Left lung (tissue), 10 donors: Measurements from ENCODE around the gene SLIT3. TPM values are rescaled to one million over a fixed set of nuclear protein-coding genes. Genes with fewer than 3 reads are reported as not detected.

Source experiments
- ATAC-seq: fragments of 200-7000 bp; cut with Tn5 transposase; one replicate; pipeline ENCODE4 v1.9.1; 2020; ENCODE audit warnings: moderate library complexity
- DNase-seq, 4 donors: peaks; one replicate each; pipeline ENCODE4 v3.0.0-alpha.2; 2013 to 2020
- H3K27ac ChIP-seq, 2 donors: fragments of 200-600 bp; sonication (generic) in 1 of 2; one replicate each; pipeline versions ENCODE4 v1.5.0 to v1.8.0; 2020 to 2021
- H3K27me3 ChIP-seq, 2 donors: fragments of 200-600 bp; sonication (generic) in 1 of 2; one replicate each; pipeline versions ENCODE4 v1.5.0 to v1.8.0; 2020 to 2021
- H3K36me3 ChIP-seq, 2 donors: fragments of 200-600 bp; sonication (generic) in 1 of 2; one replicate each; pipeline versions ENCODE4 v1.5.0 to v1.8.0; 2020 to 2021
- H3K4me1 ChIP-seq, 2 donors: fragments of 200-600 bp; one replicate each; pipeline ENCODE4 v1.8.0; 2021
- H3K4me3 ChIP-seq, 2 donors: fragments of 200-600 bp; sonication (generic) in 1 of 2; one replicate each; pipeline versions ENCODE4 v1.5.0 to v1.8.0; 2020 to 2021; ENCODE audit warnings: mild to moderate bottlenecking in 1 of 2
- H3K9me3 ChIP-seq, 2 donors: fragments of 200-600 bp; sonication (generic) in 1 of 2; one replicate each; pipeline versions ENCODE4 v1.5.0 to v1.8.0; 2020 to 2021
- intact Hi-C, 2 donors: fragments of 100-400 bp; cut with DNase I; formaldehyde crosslinking; loops; one replicate each; pipeline versions ENCODE4 v1.11.2 to v1.14.2; 2022
- polyA plus RNA-seq, 6 donors: library from polyadenylated mRNA; unstranded; fragments of 120-200 nt; gene quantifications; one replicate each; pipeline ENCODE4 v1.2.1, GENCODE V29; 2013; ENCODE audit not compliant: insufficient read length in 6 of 6
- total RNA-seq, 2 donors: library from RNA; stranded (reverse); fragmentation: NEBNext Ultra II Directional; extraction: Animal tissue kit (Norgen Biotek cat#: 25700); gene quantifications; one replicate each; pipeline ENCODE4 v1.2.1, GENCODE V29; 2021
- TF ChIP-seq, protein P1 (sequence below), 2 donors: fragments of 200-600 bp; sonication (generic) in 1 of 2; IDR thresholded peaks; one replicate each; pipeline versions ENCODE4 v1.5.0 to v1.8.0; 2021; ENCODE audit warnings: antibody characterized with exemption in 2 of 2
- donor health status: DM: no; HTN: yes; CAD: no.
- donor health status: DM: no; HTN: no; CAD: no.

SLIT3 gene
- total and polyA plus RNA-seq, 8 donors, result 37.6 to 77.1 (median 45.9) TPM

DNA sequence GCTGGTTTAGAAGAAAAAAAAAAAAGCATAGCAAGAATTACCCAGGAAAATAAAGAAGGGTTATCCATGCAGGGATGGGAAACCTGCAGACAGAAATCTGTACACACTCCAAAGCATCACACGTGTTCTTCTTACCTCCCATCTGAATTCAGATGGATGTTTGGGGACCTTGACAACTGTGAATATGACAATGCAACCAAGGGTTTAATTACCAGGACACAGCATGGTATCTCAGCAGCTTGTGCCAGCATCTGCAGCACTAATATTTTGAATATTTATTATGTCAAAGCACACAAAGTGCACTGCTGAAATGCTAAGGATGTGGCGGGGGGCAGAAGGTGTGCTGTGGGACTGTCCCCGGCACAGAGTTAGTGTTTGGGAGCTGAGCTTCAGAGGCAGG is 47.9 kb downstream of the SLIT3 start:
- H3K36me3 ChIP-seq, result no peaks in the 10 kb centered on the region
- TF ChIP-seq, protein P1, sequence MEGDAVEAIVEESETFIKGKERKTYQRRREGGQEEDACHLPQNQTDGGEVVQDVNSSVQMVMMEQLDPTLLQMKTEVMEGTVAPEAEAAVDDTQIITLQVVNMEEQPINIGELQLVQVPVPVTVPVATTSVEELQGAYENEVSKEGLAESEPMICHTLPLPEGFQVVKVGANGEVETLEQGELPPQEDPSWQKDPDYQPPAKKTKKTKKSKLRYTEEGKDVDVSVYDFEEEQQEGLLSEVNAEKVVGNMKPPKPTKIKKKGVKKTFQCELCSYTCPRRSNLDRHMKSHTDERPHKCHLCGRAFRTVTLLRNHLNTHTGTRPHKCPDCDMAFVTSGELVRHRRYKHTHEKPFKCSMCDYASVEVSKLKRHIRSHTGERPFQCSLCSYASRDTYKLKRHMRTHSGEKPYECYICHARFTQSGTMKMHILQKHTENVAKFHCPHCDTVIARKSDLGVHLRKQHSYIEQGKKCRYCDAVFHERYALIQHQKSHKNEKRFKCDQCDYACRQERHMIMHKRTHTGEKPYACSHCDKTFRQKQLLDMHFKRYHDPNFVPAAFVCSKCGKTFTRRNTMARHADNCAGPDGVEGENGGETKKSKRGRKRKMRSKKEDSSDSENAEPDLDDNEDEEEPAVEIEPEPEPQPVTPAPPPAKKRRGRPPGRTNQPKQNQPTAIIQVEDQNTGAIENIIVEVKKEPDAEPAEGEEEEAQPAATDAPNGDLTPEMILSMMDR (IDR thresholded peaks at IDR 0.05), result no peak
- no peak overlapping the region for H3K27ac ChIP-seq
- intact Hi-C loops, result no loop called here
- H3K4me3 ChIP-seq, result no peak overlapping the region
- ATAC-seq, result no peak
- H3K9me3 ChIP-seq, result no peaks in the 10 kb centered on the region
- no peaks in the 10 kb centered on the region for H3K27me3 ChIP-seq
- no peak for DNase-seq
- H3K4me1 ChIP-seq, result peaks cover 0 to 4% of the 10 kb centered on the region in 2 donors

DNA sequence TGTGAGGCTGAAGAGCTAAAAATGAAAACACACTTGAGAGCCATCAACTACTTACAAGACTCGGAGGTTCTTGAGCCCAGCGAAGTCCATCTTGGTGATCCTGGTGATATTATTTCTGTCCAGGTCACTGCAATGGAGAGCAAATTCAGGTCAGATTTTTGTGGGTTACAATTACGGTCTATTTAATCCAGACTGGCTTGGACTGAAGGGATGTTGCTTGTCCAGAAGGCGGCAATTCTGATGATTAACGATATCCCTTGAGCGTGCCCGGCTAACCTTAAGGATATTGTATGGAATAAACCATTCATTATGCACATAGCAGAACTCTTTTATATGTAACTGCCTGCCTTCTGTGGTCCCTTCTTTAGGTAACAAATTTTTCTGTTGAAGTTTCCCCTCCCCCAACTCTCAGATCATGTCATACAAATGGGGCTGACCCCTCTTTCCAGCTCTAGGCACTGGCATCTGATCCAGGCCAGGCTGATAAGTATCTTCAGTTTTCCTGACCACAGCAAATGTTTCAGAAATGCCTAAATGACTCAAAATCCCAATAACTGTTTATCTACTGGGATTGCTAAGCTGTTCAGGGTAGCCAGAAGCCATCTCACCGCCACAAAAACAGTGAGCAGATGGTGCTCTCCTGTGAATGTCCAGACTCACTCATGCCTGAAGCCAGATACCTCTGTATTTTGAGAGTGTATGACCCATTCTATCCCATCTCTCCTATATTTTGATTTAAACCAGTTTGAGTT is 49.4 kb downstream of the SLIT3 start:
- H3K36me3 ChIP-seq, result no peaks in the 10 kb centered on the region
- H3K9me3 ChIP-seq, result no peaks in the 10 kb centered on the region
- ATAC-seq, result no peak
- no peak overlapping the region for H3K4me3 ChIP-seq
- TF ChIP-seq, protein P1 (IDR thresholded peaks at IDR 0.05), result no peak
- intact Hi-C loops, result no loop called here
- DNase-seq, result no peak
- peaks cover 0 to 4% of the 10 kb centered on the region in 2 donors for H3K4me1 ChIP-seq
- no peak overlapping the region for H3K27ac ChIP-seq
- H3K27me3 ChIP-seq, result no peaks in the 10 kb centered on the region

DNA sequence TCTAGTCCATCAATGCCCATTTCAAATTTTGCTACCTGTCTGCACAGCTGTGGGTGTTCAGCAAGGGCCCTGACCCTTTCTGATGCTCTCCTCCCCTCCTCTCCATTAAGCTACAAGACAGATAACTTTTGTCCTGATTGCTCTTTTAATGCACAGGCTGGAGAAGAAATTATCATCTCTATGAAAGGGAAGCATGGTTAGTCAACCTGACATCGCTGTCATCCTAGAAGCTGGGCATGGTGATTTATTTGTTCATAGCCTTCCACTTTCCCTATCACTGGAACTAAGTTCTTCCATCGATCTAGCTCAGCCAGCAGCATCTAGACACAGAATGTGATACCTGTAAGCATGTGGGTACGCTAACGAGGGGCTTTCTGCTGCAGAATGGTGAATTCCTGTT is 50.1 kb downstream of the SLIT3 start:
- TF ChIP-seq, protein P1 (IDR thresholded peaks at IDR 0.05), result no peak
- no peaks in the 10 kb centered on the region for H3K36me3 ChIP-seq
- peaks cover 0 to 4% of the 10 kb centered on the region in 2 donors for H3K4me1 ChIP-seq
- ATAC-seq (no peak), DNase-seq (no peak)
- no peak overlapping the region for H3K4me3 ChIP-seq
- intact Hi-C loops, result no loop called here
- no peaks in the 10 kb centered on the region for H3K27me3 ChIP-seq
- H3K27ac ChIP-seq, result no peak overlapping the region
- H3K9me3 ChIP-seq, result no peaks in the 10 kb centered on the region

DNA sequence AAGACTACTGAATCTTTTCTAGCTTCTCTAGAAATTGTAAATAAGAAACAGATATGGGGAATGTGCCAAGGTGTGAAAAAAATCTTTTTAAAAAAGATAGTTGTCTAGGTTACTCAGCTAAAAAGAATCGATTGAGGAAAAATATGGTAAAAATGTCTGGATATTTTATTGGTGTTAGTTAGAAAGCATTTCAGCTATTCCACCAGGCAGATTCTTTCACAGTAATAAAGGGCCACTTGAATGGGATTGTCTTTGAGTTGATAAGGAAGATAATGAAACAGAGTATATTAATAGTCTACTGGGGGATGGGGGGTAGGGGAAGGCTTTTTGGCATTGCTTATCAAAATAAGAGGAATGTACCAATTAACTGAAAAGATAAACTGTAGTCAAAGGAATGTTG is 51.9 kb downstream of the SLIT3 start:
- no peak for ATAC-seq
- no peak overlapping the region for H3K4me3 ChIP-seq
- intact Hi-C loops, result no loop called here
- TF ChIP-seq, protein P1 (IDR thresholded peaks at IDR 0.05), result no peak
- H3K4me1 ChIP-seq, result peaks cover 0 to 4% of the 10 kb centered on the region in 2 donors
- H3K27ac ChIP-seq, result no peak overlapping the region
- no peaks in the 10 kb centered on the region for H3K9me3 ChIP-seq
- no peaks in the 10 kb centered on the region for H3K27me3 ChIP-seq
- H3K36me3 ChIP-seq, result no peaks in the 10 kb centered on the region
- no peak for DNase-seq

DNA sequence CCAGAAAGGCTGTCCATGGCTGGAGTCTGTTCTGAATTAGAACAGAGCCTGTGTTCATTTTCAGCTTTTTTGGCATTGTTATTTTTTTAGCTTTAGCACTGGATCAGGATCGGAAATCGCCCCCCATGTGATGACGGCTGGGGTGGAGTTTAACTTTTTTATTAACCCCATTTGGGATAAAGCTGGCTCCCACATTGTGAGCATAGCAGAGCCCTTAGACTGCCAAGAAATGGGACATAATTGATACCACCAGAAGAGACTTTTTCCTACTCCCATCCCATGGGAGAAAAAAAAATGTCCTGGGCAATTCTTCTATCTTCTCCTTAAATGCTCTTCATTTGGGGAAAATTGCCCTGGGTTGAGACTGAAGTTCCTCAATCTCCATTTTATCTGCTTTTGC is 52.4 kb downstream of the SLIT3 start:
- TF ChIP-seq, protein P1 (IDR thresholded peaks at IDR 0.05), result no peak
- no peak for ATAC-seq

More for the DNA sequence above, 52.4 kb downstream of the SLIT3 start:
- no peaks in the 10 kb centered on the region for H3K9me3 ChIP-seq
- intact Hi-C loops, result no loop called here
- DNase-seq, result no peak
- peaks cover 0 to 4% of the 10 kb centered on the region in 2 donors for H3K4me1 ChIP-seq
- H3K36me3 ChIP-seq, result no peaks in the 10 kb centered on the region
- H3K27ac ChIP-seq, result no peak overlapping the region
- no peaks in the 10 kb centered on the region for H3K27me3 ChIP-seq
- H3K4me3 ChIP-seq, result no peak overlapping the region
